ENCODE results near the gene MLC1. TPM values are rescaled to one million over a fixed set of nuclear protein-coding genes. Genes with fewer than 3 reads are reported as not detected.

Gene MLC1
- total RNA-seq, 1 donor from 2014 or later, result 3.1 TPM

DNA sequence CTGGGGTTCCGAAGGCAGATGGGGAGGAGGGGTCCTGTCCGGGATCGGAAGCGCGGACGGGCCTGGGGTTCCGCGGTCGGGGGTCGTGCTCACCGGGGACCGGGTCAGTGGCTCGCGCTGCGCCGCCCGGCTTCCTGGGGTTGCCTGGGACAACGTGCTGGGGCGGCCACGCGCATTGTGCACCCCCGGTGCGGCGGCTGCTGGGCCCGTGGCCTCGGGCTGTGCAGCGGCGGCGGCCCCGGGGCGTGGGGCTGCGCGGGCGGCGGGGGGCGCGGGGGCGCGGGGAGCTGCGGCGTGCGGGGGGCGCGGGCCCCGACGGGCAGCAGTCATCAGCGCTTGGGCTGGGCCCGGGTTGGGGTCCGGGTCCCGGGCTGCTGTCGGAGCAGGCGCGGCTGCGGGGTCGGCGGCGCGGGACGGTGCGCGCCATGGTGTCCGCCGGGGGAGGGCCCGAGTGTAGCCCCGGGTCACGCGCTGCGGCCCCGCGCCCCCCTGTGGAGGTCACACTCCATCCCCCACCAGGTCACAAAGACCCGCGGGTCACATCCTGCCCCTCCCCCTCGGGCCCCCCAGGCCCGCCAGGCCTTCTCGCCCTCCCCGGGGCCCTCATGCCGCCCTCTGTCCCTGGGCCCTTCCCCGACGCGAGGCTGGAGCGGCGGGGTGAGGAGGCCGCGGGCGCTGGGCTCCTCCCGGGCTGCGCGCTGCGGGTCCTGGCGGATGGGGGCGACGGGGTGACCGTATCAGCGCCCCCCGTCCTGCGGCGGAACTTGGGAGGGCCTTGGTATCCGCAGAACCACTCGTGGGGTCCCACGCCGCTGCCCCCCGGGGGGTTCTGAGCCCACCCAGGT lies 26.9 kb downstream of the MLC1 start, which contains the start of gene TTLL8:
Gene TTLL8 (minus strand): TSS at position 238 of the 845 bp plus-strand sequence.
- DNase-seq, result no peak

DNA sequence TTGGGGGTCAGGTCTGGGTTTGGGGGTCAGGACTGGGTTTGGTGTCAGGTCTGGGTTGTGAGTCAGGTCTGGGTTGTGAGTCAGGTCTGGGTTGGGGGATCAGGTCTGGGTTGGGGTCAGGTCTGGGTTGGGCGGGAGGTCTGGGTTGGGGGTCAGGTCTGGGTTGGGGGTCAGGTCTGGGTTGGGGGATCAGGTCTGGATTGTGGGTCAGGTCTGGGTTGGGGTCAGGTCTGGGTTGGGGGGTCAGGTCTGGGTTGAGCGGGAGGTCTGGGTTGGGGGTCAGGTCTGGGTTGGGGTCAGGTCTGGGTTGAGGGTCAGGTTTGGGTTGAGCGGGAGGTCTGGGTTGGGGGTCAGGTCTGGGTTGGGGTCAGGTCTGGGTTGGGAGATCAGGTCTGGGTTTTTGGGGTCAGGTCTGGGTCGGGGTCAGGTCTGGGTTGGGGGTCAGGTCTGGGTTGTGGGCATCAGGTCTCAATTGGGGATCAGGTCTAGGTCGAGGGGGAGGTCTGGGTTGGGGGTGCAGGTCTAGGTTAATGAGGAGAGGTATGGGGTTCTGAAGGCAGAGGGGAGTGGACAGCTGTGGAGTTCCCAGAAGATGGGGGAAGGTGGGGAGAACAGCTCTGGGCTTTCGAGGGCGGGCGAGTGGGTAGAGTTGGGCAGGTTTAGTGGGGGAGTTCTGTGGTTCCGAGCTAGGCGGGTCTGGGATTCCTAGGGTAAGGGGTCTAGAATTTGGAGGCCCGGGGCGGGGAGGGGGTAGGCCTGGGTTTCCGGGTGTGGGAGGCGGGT lies 27.8 kb downstream of the MLC1 start:
- no peak for DNase-seq

DNA sequence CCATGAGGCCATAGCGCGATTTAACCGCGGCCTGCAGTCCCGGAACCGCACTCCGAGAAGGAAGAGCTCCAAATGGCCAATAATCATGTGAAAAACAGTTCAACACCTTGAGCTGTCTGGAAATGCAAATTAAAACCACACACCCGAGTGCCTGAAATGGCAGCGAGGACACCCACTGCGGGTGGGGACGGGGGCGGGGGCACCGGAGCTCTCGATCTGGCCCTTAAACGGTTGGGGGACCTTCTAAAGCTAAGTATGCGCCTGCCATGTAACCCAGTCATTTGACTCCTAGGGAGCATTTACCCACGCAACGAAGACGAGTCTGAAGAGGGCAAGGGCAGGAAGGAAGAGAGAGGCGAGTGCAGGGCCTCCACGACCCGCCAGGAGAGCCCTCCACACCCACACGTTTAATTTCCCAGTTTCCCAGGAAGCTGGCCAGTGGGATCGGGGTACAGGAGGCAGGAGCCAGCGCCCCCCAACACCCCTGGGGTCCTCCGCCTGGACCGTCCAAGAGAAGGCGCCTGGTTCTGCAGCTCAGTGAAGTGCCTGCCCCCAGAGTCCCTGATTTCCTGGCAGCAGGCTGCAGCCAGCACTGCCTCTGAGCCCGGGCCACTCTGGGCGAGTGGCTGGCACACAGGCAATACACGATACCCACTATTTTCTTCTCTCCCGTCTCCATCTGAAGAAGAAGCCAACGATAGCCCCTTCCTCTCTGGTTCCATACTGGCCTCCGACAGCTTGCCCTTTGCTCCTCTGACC lies 28.8 kb downstream of the MLC1 start:
- no peak for DNase-seq

DNA sequence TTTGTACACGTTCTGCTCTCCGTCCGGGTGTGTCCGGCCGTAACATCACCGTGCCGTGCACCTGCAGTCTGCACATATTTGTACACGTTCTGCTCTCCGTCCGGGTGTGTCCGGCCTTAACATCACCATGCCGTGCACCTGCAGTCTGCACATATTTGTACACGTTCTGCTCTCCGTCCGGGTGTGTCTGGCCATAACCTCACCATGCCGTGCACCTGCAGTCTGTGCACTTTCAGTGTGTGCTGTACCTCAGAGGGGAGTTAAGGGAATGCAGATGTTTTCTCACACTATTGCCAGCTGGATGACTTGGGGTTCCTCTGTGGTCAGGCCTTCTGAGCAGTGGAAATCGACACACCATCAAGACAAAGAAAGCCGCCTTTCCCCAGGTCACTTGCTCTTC lies 31.4 kb downstream of the MLC1 start:
- DNase-seq, result no peak

GRCh38 chr22:50051930-50052329 lies 33.3 kb downstream of the MLC1 start:
- DNase-seq, result no peak

DNA sequence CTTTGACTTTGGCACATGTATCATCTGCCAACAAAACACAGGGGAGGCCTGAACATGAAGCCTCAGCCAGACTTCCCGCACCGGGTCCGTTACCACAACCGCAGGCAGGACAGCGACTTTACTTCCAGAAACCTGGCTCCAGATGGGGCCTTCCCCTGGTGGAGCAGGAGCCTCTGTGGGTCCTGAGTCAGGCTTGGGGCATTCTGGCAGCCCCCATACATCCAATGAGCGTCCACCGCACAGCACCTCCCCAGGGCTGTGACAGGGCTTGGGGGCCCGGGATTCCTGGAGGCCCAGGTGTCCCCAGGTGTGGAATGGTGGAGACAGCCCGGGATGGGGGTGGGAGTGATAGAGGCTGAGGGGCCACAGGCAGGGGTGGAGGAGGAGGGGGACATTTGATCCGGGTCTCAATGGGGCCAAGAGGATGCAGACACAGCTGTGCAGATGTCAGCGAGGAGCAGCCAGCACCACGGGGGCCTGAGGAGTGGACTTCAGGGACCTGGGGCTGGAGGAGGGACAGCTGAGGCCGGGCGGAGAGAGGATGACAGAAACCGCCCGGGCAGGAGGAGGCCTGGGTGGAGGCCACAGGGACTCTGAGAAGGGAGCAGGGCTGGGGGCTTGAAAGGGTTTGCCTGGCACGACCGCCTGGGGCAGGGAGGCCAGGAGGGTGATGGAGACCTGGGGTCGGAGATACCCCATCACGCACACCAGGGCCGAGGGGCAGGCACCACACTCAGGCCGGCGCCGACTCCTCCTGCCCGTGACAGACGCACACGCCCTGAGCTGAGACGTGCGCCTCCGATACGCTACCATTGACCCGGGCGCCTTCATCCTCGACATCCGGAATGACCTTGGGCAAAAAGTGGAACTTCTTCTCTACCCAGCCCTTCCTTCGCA lies 35.7 kb downstream of the MLC1 start:
- DNase-seq, result no peak

DNA sequence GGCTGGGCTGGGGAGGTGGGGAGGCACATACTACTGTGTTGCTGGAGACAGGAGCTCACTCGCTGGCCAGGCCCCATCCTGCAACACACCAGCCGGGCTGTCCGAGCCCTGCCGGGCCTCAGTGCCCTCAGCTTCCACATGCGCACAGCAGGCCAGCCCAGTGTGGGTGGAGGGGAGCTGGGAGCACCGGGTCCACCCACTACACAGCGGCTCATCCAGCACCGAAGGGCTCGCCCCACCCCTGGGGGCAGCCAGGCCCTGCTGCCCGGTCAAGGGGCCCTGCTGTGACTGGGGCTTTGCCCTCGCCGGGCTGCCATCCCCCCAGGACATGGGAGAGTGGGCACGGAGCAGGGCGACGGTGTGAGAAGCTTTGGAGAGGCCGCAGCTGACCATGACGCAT lies 36.4 kb downstream of the MLC1 start:
- DNase-seq, result no peak

DNA sequence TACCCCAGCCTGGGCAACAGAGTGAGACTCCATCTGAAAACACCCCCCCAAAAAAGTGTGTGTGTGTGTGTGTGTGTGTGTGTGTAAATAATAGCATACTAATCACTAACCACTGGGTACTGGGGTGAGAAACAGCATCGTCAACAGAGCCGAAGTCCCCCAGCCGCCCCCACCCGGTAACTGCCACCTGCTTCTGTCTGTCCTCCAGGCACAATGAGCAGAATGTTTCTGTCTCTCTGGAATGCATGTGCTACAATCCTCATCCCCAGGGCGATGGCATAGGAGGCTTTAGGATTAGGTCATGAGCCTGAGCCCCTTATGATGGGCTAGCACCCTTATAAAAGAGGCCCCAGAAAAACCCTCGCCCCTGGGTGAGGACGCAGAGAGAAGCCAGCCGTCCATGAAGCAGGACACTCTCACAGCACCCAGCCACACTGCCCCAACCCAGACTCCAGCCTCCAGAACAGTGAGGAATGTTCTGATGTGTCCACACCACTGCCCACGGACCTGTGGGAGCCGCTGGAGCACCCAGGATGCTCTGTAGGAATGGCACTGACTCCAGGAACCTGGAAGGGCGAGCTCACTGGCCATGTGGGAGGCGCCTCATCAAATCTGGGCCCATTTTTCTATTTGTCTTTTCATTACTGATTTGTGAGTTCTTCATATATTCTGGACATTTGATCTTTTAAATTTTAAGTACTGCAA lies 37.0 kb downstream of the MLC1 start:
- DNase-seq, result no peak

DNA sequence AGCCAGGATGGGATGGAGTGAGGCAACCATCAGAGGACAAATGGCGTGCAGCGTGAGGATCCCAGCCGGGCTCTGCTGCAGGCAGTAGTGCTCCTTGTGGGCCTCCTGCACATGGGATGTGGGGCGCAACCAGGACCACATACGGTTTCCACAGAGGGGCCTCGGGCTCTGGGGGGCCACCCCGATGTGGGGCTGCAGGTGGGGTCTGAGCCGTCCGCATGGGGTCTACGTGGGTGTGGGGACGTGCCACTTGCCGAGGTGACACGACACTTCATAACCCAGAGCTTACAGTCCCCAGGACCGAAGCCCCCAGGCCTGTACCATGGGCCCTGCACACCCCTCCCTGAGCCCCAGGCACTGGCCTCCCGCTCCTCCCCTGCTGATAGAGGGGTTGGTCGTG lies 37.9 kb downstream of the MLC1 start:
- DNase-seq, result no peak

GRCh38 chr22:50046481-50047245 lies 38.6 kb downstream of the MLC1 start:
- DNase-seq, result no peak

DNA sequence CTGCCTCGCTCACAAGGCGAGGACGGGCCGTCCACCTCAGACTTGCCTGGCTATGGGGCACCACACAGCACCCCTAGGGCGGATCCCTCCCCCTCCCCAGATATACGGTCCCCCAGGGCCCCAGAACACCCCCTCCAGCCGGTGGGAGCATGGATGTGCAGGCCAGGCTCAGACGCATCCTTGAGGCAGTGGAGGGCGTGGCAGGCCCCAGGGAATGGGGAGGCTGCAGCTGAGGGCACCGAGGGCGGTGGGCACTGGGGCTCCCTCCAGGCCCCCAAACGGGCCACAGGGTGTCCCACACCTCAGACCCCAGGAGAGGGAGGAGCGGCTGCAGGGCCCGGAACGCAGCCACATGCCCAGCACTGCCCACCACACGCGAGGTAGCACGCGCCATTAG lies 39.2 kb downstream of the MLC1 start:
- no peak for DNase-seq

GRCh38 chr22:50045211-50046018 lies 39.8 kb downstream of the MLC1 start:
- no peak for DNase-seq

GRCh38 chr22:50044485-50045118 lies 40.6 kb downstream of the MLC1 start:
- no peak for DNase-seq

DNA sequence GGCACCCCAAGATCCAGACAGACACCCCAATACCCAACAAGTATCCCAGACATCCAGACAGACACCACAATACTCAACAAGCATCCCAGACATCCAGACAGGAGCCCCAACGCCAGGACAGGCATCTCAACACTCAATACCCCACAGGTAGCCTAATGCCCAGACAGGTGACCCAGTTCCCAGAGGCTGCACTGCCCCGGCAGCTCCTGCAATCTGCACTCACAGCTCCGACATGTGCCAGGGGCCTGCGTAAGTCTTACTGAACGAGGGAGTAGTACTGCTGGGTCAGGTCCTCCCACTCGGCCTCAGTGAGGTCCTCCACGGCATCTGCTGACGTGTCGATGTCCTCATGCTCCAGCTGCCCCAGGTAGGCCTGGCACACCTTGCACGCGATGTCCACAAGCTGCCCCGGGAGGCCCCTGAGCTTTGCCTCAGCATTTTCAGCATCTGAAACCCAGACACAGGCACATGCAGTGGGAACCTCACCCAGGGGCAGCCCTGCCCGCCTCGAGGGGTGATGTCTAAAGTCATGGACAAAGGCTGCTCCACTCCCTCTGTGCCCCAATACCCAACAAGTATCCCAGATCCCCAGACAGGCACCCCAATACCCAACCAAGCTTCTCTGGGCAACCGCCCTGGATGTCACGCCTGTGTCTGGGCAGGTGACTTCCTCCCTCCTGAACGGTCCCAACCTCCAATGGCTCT lies 43.7 kb downstream of the MLC1 start:
- no peak for DNase-seq

DNA sequence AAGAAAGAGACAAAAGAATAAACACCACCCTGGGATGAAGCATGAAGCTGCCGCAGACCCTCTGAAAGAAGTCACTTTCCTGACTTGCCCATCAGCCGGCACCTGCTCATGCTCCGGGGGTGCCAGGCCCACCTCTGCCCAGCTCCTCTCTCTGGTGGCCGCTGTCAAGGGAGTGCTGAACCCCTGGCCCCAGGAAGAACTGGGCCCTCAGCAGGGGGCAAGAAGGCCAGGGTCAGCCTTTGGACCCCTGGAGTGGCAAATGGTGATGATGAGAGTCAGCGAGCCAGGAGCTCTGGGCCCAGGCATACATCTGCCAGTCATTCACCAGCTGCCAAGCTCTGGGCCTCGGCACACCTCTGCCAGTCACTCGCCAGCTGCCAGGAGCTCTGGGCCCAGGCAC lies 44.5 kb downstream of the MLC1 start:
- no peak for DNase-seq

GRCh38 chr22:50039669-50040443 lies 45.4 kb downstream of the MLC1 start:
- DNase-seq, result no peak

DNA sequence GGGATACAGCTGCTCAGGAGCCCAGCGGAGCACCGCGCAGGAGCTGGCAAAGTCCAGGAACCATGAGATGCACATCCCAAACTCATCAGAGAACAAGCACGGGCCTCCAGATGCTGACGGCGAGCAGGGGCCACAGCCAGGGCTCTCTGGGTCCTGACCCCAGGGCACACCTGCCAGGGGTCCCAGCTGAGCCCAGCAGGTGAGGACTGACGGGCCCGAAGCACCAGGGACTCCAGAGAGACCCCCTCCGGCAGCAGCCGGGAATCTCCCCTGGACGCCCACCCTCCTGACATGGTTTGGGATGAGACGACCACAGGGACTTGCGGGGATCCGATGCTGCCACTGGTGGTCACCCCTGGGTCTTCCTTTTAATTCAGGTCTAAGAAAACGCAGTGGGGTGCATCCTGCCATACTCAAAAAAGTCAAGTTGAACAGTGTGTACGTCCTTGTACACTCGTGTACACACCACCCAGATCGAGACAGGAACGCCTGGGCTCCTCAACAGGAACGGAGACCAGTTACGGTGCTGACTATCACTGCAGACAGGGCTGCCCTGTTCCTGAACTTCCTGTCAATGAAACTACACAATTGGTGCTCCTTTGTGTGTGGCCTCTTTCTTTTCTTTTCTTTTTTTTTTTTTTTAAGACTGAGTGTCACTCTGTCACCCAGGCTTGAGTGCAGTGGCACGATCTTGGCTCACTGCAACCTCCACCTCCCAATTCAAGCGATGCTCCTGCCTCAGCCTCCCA lies 49.1 kb downstream of the MLC1 start:
- no peak for DNase-seq

Data from skin of body (tissue), 2 donors.